ENCODE results near the gene HNF1A.

DNA sequence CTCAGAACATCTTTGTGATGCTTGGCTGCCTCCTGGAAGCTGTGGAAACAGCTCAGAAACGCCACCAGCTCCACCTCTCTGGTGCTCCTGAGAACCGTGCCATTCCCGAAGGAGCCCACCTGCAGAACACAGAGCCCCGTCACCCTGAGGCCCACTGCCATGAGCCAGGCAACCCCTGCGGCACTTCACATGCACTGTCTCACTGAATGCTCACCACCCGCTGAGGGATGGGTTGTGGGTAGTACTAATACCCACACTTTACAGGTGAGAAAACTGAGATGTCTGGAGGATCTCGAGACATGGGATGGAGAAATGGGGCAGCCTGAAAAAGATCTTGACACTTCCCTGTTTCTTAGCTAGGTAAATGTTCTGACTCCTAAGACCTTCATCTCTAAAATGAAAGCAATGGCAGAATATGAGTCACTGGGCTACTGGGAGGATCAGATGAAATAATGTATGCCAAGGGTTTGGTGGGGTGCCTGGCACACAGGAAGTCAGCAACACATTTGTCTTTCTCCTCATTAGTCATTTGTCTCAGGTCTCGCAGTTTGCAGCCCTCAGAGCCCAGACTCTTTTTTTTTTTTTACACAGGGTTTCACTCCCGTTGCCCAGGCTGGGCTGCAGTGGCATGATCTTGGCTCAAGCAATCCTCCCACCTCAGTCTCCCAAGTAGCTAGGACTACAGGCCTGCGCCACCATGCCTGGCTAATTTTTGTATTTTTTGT lies 55.4 kb downstream of the HNF1A start:
- TF ChIP-seq POLR2AphosphoS5 (IDR thresholded peaks at IDR 0.05; ENCODE audit: control insufficient read depth, insufficient read depth, low read depth, low read length) (no peak), NFYB (IDR thresholded peaks at IDR 0.05; ENCODE audit: extremely low read depth, insufficient read length) (no peak)

All from K562 (cell line).